Measurements from ENCODE around the gene HMGB2. TPM values are rescaled to one million over a fixed set of nuclear protein-coding genes. Genes with fewer than 3 reads are reported as not detected.

The HMGB2 gene
- 128 TPM for polyA plus RNA-seq

GRCh38 chr4:173334085-173334890 is at the start of gene HMGB2:
Gene HMGB2, minus strand, starts transcription at chr4:173334358. Its CDS starts 709 bp downstream, at chr4:173333649.
- peaks cover 2% of the 10 kb centered on the region for H3K27me3 Mint-ChIP-seq
- H3K9me3 Mint-ChIP-seq, result no peaks in the 10 kb centered on the region
- H3K36me3 Mint-ChIP-seq, result peaks cover 2% of the 10 kb centered on the region
- H3K4me1 Mint-ChIP-seq, result peaks cover 12 to 19% (median 16%) of the 10 kb centered on the region in 3 donors
- peak within 1 kb of the TSS; percentile 84 to 99 (median 98) for H3K27ac Mint-ChIP-seq
- peak within 1 kb of the TSS; percentile 94 to 100 (median 99) for H3K4me3 Mint-ChIP-seq

- Mint-ChIP-seq H3K27ac (no peak overlapping the region), H3K4me3 (no peak overlapping the region), H3K36me3 (no peaks in the 10 kb centered on the region), H3K9me3 (no peaks in the 10 kb centered on the region), H3K27me3 (no peaks in the 10 kb centered on the region), H3K4me1 (no peaks in the 10 kb centered on the region)
Measured at GRCh38 chr4:173382349-173382748, 48.2 kb upstream of the HMGB2 start.

GRCh38 chr4:173381610-173382009 is 47.5 kb upstream of the HMGB2 start:
- H3K9me3 Mint-ChIP-seq, result no peaks in the 10 kb centered on the region
- no peaks in the 10 kb centered on the region for H3K27me3 Mint-ChIP-seq
- no peak overlapping the region for H3K4me3 Mint-ChIP-seq
- no peaks in the 10 kb centered on the region for H3K4me1 Mint-ChIP-seq
- no peak overlapping the region for H3K27ac Mint-ChIP-seq
- no peaks in the 10 kb centered on the region for H3K36me3 Mint-ChIP-seq

- Mint-ChIP-seq H3K27ac (no peak overlapping the region), H3K4me3 (no peak overlapping the region), H3K9me3 (no peaks in the 10 kb centered on the region), H3K27me3 (no peaks in the 10 kb centered on the region), H3K36me3 (peaks cover 2% of the 10 kb centered on the region), H3K4me1 (no peaks in the 10 kb centered on the region)
Measured at GRCh38 chr4:173380987-173381386, 46.8 kb upstream of the HMGB2 start.

GRCh38 chr4:173379929-173380328 is 45.8 kb upstream of the HMGB2 start:
- H3K9me3 Mint-ChIP-seq, result no peaks in the 10 kb centered on the region
- no peak overlapping the region for H3K27ac Mint-ChIP-seq
- H3K4me1 Mint-ChIP-seq, result no peaks in the 10 kb centered on the region
- H3K36me3 Mint-ChIP-seq, result peaks cover 5% of the 10 kb centered on the region
- no peak overlapping the region for H3K4me3 Mint-ChIP-seq
- H3K27me3 Mint-ChIP-seq, result no peaks in the 10 kb centered on the region

- no peak overlapping the region for H3K4me3 Mint-ChIP-seq
- H3K27me3 Mint-ChIP-seq, result peaks cover 2% of the 10 kb centered on the region
- H3K4me1 Mint-ChIP-seq, result peaks cover 5 to 9% (median 9%) of the 10 kb centered on the region in 3 donors
- no peak overlapping the region for H3K27ac Mint-ChIP-seq
- H3K9me3 Mint-ChIP-seq, result no peaks in the 10 kb centered on the region
- peaks cover 5% of the 10 kb centered on the region for H3K36me3 Mint-ChIP-seq
Measured at GRCh38 chr4:173374588-173374987, 40.4 kb upstream of the HMGB2 start.

GRCh38 chr4:173371292-173372192 is 37.4 kb upstream of the HMGB2 start:
- H3K27ac Mint-ChIP-seq, result peak overlapping the region; percentile 37 to 89 (median 87)
- peaks cover 5 to 13% (median 9%) of the 10 kb centered on the region in 3 donors for H3K4me1 Mint-ChIP-seq
- peak overlapping the region; percentile 82 to 99 (median 94) for H3K4me3 Mint-ChIP-seq
- H3K36me3 Mint-ChIP-seq, result peaks cover 5% of the 10 kb centered on the region
- H3K9me3 Mint-ChIP-seq, result no peaks in the 10 kb centered on the region
- H3K27me3 Mint-ChIP-seq, result peaks cover 2% of the 10 kb centered on the region

- peaks cover 2% of the 10 kb centered on the region for H3K27me3 Mint-ChIP-seq
- H3K4me1 Mint-ChIP-seq, result peaks cover 5 to 13% (median 9%) of the 10 kb centered on the region in 3 donors
- peaks cover under 1% of the 10 kb centered on the region for H3K36me3 Mint-ChIP-seq
- H3K27ac Mint-ChIP-seq, result peak within 1 kb of the TSS; percentile 87 to 97 (median 92)
- H3K9me3 Mint-ChIP-seq, result no peaks in the 10 kb centered on the region
- peak within 1 kb of the TSS; percentile 82 to 100 (median 99) for H3K4me3 Mint-ChIP-seq
Measured at GRCh38 chr4:173370477-173371291, 36.5 kb upstream of the HMGB2 start, which contains the start of gene SAP30. Gene SAP30, plus strand, starts transcription at chr4:173370954. Its CDS starts 229 bp downstream, at chr4:173371183.

GRCh38 chr4:173370130-173370476 is 35.9 kb upstream of the HMGB2 start:
- Mint-ChIP-seq H3K4me3 (peak overlapping the region; percentile 82 to 100 (median 99)), H3K9me3 (no peaks in the 10 kb centered on the region), H3K4me1 (peaks cover 5 to 13% (median 9%) of the 10 kb centered on the region in 3 donors), H3K27me3 (peaks cover 2% of the 10 kb centered on the region), H3K36me3 (no peaks in the 10 kb centered on the region), H3K27ac (peak overlapping the region; percentile 64 to 97 (median 92))

GRCh38 chr4:173367946-173368345 is 33.8 kb upstream of the HMGB2 start:
- H3K36me3 Mint-ChIP-seq, result no peaks in the 10 kb centered on the region
- no peaks in the 10 kb centered on the region for H3K9me3 Mint-ChIP-seq
- H3K4me1 Mint-ChIP-seq, result peaks cover 5 to 9% (median 5%) of the 10 kb centered on the region in 3 donors
- H3K27me3 Mint-ChIP-seq, result peaks cover 2% of the 10 kb centered on the region
- no peak overlapping the region for H3K27ac Mint-ChIP-seq
- H3K4me3 Mint-ChIP-seq, result peak overlapping the region in 1 of 4 donors; percentile 24

GRCh38 chr4:173367285-173367684 is 33.1 kb upstream of the HMGB2 start:
- H3K4me3 Mint-ChIP-seq, result peak overlapping the region in 1 of 4 donors; percentile 44

GRCh38 chr4:173365359-173365996 is 31.3 kb upstream of the HMGB2 start:
- Mint-ChIP-seq H3K4me1 (peaks cover 0 to 3% (median 0%) of the 10 kb centered on the region in 3 donors), H3K36me3 (no peaks in the 10 kb centered on the region), H3K4me3 (peak overlapping the region in 1 of 4 donors; percentile 14), H3K27ac (no peak overlapping the region), H3K9me3 (no peaks in the 10 kb centered on the region), H3K27me3 (no peaks in the 10 kb centered on the region)

More at GRCh38 chr4:173367285-173367684, 33.1 kb upstream of the HMGB2 start:
- H3K27me3 Mint-ChIP-seq, result peaks cover 2% of the 10 kb centered on the region
- peaks cover 3 to 7% (median 5%) of the 10 kb centered on the region in 3 donors for H3K4me1 Mint-ChIP-seq
- H3K36me3 Mint-ChIP-seq, result no peaks in the 10 kb centered on the region
- H3K9me3 Mint-ChIP-seq, result no peaks in the 10 kb centered on the region
- no peak overlapping the region for H3K27ac Mint-ChIP-seq

- Mint-ChIP-seq H3K36me3 (no peaks in the 10 kb centered on the region), H3K27me3 (peaks cover 2% of the 10 kb centered on the region), H3K4me1 (no peaks in the 10 kb centered on the region), H3K27ac (no peak overlapping the region), H3K9me3 (no peaks in the 10 kb centered on the region), H3K4me3 (no peak overlapping the region)
Measured at GRCh38 chr4:173362666-173363065, 28.5 kb upstream of the HMGB2 start.

All from IgD-negative memory B cell (primary cell).